C4-2B (cell line): ENCODE measurements around the gene CHCHD4.

Experiments
- CTCF ChIP-seq: fragments of 450-650 bp; conservative IDR thresholded peaks from 2 replicates; pipeline ENCODE4 v1.5.1; 2017; ENCODE audit warnings: mild to moderate bottlenecking
- ZFX ChIP-seq: fragments of 450-650 bp; IDR thresholded peaks from 2 replicates; pipeline ENCODE4 v1.6.1; 2017

- TF ChIP-seq CTCF (no peak), ZFX (no peak)
Measured at GRCh38 chr3:14172496-14172895, 47.8 kb upstream of the CHCHD4 start.
